Gastroesophageal sphincter (tissue), 3 donors: ENCODE data around the gene AREL1.

Experiments
- CTCF ChIP-seq, 4 experiments: fragments of 200-600 bp in 2 of 4; fragments of 450-650 bp in 2 of 4; sonication (generic) in 1 of 4; IDR thresholded peaks; one replicate each; pipeline ENCODE4 v1.5.1; 2017 to 2019; ENCODE audit warnings: antibody characterized with exemption in 4 of 4, mild to moderate bottlenecking in 2 of 4, moderate library complexity in 2 of 4
- POLR2A ChIP-seq, 2 donors: fragments of 450-650 bp; IDR thresholded peaks; one replicate each; pipeline ENCODE4 v1.6.1; 2017; ENCODE audit warnings: antibody characterized with exemption in 2 of 2, mild to moderate bottlenecking in 2 of 2, moderate library complexity in 1 of 2

DNA sequence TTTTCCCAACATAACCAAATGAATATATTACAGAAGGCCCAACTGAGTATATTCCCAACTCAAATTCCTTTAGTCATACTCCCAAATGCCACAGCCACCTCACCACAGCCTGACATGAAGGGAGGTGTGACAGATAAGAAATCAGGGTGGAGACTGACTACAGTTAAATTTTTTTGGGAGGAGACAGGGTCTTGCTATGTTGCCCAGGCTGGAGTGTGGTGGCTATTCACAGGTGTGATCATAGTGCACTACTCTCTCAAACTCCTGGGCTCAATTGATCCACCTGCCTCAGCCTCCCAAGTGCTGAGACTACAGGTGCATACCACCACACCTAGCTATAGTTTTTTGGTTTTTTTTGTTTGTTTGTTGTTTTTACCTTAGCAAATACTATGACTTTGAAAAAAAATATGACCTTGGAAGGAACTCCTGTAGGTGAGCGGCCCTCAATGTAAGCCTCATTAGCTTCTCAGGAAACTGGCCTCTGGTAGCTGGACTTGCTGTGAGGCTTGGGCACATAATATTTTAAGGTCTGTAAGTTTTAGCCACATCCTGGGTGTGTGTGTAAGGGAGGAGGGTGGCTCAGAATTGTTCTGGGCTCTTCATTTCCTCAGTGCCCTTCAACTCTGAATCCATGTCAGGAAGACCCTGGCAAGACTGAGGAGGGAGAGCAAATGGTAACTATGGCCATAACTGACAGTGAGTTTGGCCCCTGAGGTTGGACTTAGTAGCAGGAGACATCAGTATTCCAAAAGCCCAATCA is 61.8 kb downstream of the AREL1 start:
- TF ChIP-seq CTCF (IDR thresholded peaks at IDR 0.05) (no peak), POLR2A (IDR thresholded peaks at IDR 0.05) (no peak)
